Left kidney (tissue), 2 donors: Measurements from ENCODE around the gene SLC10A6. TPM values are rescaled to one million over a fixed set of nuclear protein-coding genes. Genes with fewer than 3 reads are reported as not detected.

Experiments
- DNase-seq: peaks from one replicate; pipeline ENCODE4 v3.0.0-alpha.2; 2013
- polyA plus RNA-seq: library from polyadenylated mRNA; unstranded; fragments of 120-200 nt; gene quantifications from one replicate; pipeline ENCODE4 v1.2.1, GENCODE V29; 2013; ENCODE audit not compliant: insufficient read length

Gene SLC10A6
- polyA plus RNA-seq, 1 donor = 0.30 TPM

DNA sequence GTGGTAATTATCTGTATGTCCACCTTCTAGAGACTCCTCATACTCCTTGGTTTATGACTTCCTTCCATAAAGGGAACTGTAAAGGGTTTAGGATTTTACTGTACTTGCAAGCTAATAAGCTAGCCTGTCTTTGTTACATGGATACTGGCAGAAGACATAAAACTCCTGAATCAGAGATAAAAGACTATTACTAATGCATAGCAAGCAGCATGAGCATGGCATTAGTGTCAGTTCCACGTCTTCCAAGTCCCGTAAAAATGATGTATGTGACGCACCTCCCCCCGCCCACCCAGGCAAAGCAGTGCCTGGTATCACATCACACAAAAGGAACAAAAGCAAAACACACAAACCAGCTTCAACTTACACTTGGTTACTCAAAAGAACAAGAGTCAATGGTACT lies 71.0 kb downstream of the SLC10A6 start:
- DNase-seq = peak; percentile 13

DNA sequence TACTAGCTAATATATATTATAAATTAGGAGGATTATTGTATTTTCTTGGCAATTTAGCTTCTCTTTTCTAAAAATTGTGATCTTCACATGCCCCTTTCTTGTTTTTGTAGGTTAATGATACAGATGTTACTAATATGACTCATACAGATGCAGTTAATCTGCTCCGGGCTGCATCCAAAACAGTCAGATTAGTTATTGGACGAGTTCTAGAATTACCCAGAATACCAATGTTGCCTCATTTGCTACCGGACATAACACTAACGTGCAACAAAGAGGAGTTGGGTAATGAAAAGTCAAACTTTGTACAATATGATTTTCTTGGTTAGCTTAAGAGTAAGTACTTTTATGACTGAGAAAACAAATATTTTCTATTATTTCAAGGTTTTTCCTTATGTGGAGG lies 74.1 kb downstream of the SLC10A6 start:
- no peak for DNase-seq

Other genes starting within 250 kb of the SLC10A6 start
- 1.4 TPM for gene C4orf36, start 43.0 kb upstream of the SLC10A6 start, polyA plus RNA-seq
- gene AFF1, start 85.6 kb upstream of the SLC10A6 start, polyA plus RNA-seq = 56.4 TPM